K562 (cell line): Measurements from ENCODE around the gene GALNT7. TPM values are rescaled to one million over a fixed set of nuclear protein-coding genes. Genes with fewer than 3 reads are reported as not detected.

Experiments
- ATAC-seq: fragments of 200-7000 bp; cut with Tn5 transposase; 3 replicates; pipeline ENCODE4 v1.9.1; 2020; ENCODE audit warnings: moderate library complexity
- BruUV-seq: library from RNA; stranded (reverse); fragments of 400-500 nt; replicated peaks from 2 replicates; lab custom pipeline; 2021; lab: Mats Ljungman, UMichigan
- CTCF ChIA-PET: fragments of 300-600 bp; formaldehyde crosslinking; extraction: SDS; loops from one replicate; lab custom pipeline; 2021; ENCODE audit warnings: low intra/inter-chr PET ratio; lab: Yijun Ruan, JAX
- POLR2A ChIA-PET: fragments of 300-600, 350-650 bp; sonication (Branson Sonifier 250); formaldehyde crosslinking; extraction: SDS; loops from one replicate; lab custom pipeline; 2021; ENCODE audit warnings: antibody characterized with exemption, inconsistent platforms; lab: Yijun Ruan, JAX
- DNase-seq, 4 experiments: peaks; one replicate each; pipeline versions ENCODE4 v3.0.0 to v3.0.0-alpha.2; 2011 to 2018; ENCODE audit warnings: low spot score in 3 of 4, mixed read lengths in 3 of 4; ENCODE audit errors: extremely low read depth in 1 of 4
- FAIRE-seq: peaks from 2 replicates; lab custom pipeline; 2011; peaks lifted over from hg19 to GRCh38; lab: Jason Lieb, UNC
- H2AFZ ChIP-seq: 2 replicates; pipeline ENCODE4 v1.6.0; 2011; ENCODE audit warnings: low read depth, low read length, control low read depth, inconsistent platforms
- H3K27ac ChIP-seq: fragments of 200-600 bp; 3 replicates; pipeline ENCODE4 v1.8.0; 2011; ENCODE audit warnings: low read depth, mild to moderate bottlenecking, control low read depth, inconsistent platforms, low read length, moderate library complexity, mixed read lengths; ENCODE audit errors: extremely low read depth
- H3K27me3 ChIP-seq, 2 experiments: fragments of 300-600 bp in 1 of 2; 2 replicates in 1 of 2; 3 replicates in 1 of 2; pipeline versions ENCODE4 v1.6.0 to v1.8.0; 2011; ENCODE audit warnings: inconsistent platforms in 2 of 2, low read length in 2 of 2, mild to moderate bottlenecking in 1 of 2, mixed read lengths in 1 of 2, moderate library complexity in 1 of 2; ENCODE audit not compliant: control insufficient read depth in 2 of 2, insufficient read depth in 2 of 2
- H3K36me3 ChIP-seq: fragments of 300-600 bp; 3 replicates; pipeline ENCODE4 v1.8.0; 2011; ENCODE audit warnings: mild to moderate bottlenecking, low read length, inconsistent platforms; ENCODE audit not compliant: control insufficient read depth, insufficient read depth
- H3K4me1 ChIP-seq, 2 experiments: fragments of 200-600 bp in 1 of 2; replicated peaks in 1 of 2; 2 replicates in 1 of 2; 3 replicates in 1 of 2; pipeline versions ENCODE4 v1.5.1 to v1.8.0; 2011; ENCODE audit warnings: inconsistent platforms in 2 of 2, low read length in 2 of 2, mild to moderate bottlenecking in 1 of 2, mixed read lengths in 1 of 2, moderate library complexity in 1 of 2; ENCODE audit not compliant: control insufficient read depth in 2 of 2, insufficient read depth in 2 of 2
- H3K4me2 ChIP-seq: 2 replicates; pipeline ENCODE4 v1.6.1; 2011; ENCODE audit warnings: low read length, control low read depth, inconsistent platforms, mixed read lengths; ENCODE audit not compliant: insufficient read depth
- H3K4me3 ChIP-seq: fragments of 200-600 bp; sonication (generic), shearing (Covaris generic); 2 replicates; pipeline ENCODE4 v1.5.1; 2016; ENCODE audit warnings: control low read depth, inconsistent platforms
- H3K79me2 ChIP-seq: fragments of 200-600 bp; 3 replicates; pipeline ENCODE4 v1.8.0; 2011; ENCODE audit warnings: low read length, inconsistent platforms; ENCODE audit not compliant: control insufficient read depth, insufficient read depth
- H3K9ac ChIP-seq, 2 experiments: 2 replicates each; pipeline versions ENCODE4 v1.6.0 to v1.6.1; 2011; ENCODE audit warnings: low read depth in 2 of 2, low read length in 2 of 2, control low read depth in 1 of 2, inconsistent platforms in 1 of 2, mild to moderate bottlenecking in 1 of 2, mixed read lengths in 1 of 2; ENCODE audit not compliant: insufficient read depth in 1 of 2
- H3K9me1 ChIP-seq: one replicate; pipeline ENCODE4 v1.6.0; 2011; ENCODE audit warnings: inconsistent platforms, mild to moderate bottlenecking, low read length, moderate library complexity; ENCODE audit not compliant: control insufficient read depth, insufficient read depth
- H3K9me3 ChIP-seq: replicated peaks from 2 replicates; pipeline ENCODE4 v1.5.1; 2011; ENCODE audit warnings: low read depth, low read length, inconsistent platforms; ENCODE audit not compliant: control insufficient read depth, insufficient read depth
- H4K20me1 ChIP-seq: replicated peaks from 2 replicates; pipeline ENCODE4 v1.6.1; 2011; ENCODE audit warnings: low read length, inconsistent platforms, mixed read lengths; ENCODE audit not compliant: control insufficient read depth, insufficient read depth
- BCL6 ChIP-seq: fragments of 250-450 bp; sonication (Bioruptor Pico); IDR thresholded peaks from 2 replicates; pipeline ENCODE4 v1.4.0; 2020
- CAMTA2 ChIP-seq: fragments of 250-450 bp; sonication (Bioruptor Pico); conservative IDR thresholded peaks from 2 replicates; pipeline ENCODE4 v1.5.1; 2022
- KAT7 ChIP-seq: sonication (generic); formaldehyde crosslinking; IDR thresholded peaks from 2 replicates; pipeline ENCODE4 v1.8.0; 2022; ENCODE audit warnings: missing genetic modification reagents, mild to moderate bottlenecking, borderline replicate concordance
- MXI1 ChIP-seq: IDR thresholded peaks from 2 replicates; pipeline ENCODE4 v1.6.1; 2011; ENCODE audit warnings: low read depth, mild to moderate bottlenecking, improper control_type of control experiment, low read length
- REST ChIP-seq, 2 experiments: fragments of 450-650 bp; formaldehyde crosslinking in 1 of 2; IDR thresholded peaks; 2 replicates each; pipeline versions ENCODE4 v1.4.0 to v1.6.1; 2014 to 2020; ENCODE audit warnings: mild to moderate bottlenecking in 2 of 2, borderline replicate concordance in 1 of 2, low read depth in 1 of 2
- ZC3H4 ChIP-seq: sonication (generic); formaldehyde crosslinking; IDR thresholded peaks from 2 replicates; pipeline ENCODE4 v1.9.0; 2021; ENCODE audit warnings: missing genetic modification reagents, borderline replicate concordance
- WGBS: fragments of 100-300 bp; shearing (Covaris generic); methylation state at CpG from one replicate; pipeline ENCODE4 v1.1.6; 2016; ENCODE audit warnings: low coverage, mixed read lengths; ENCODE audit not compliant: insufficient coverage; ENCODE audit errors: missing lambda C conversion rate; 5-methylcytosine and 5-hydroxymethylcytosine counted together
- in situ Hi-C: fragments of 300-500 bp; cut with MboI; formaldehyde crosslinking; loops from 4 replicates; pipeline ENCODE4 v1.15.0; 2018; ENCODE audit warnings: inconsistent platforms, mixed read lengths
- intact Hi-C: fragments of 100-400 bp; cut with micrococcal nuclease; formaldehyde crosslinking; loops from 2 replicates; pipeline ENCODE4 v1.14.2; 2022
- polyA plus RNA-seq, 8 experiments: library from polyadenylated mRNA; depleted of rRNA in 4 of 8; stranded (reverse) in 5 of 8; unstranded in 3 of 8; fragments of >200 nt; fragmentation: Nextera tagmentation in 2 of 8; fragmentation: Illumina TruSeq in 1 of 8; extraction: Ambion mirVana in 2 of 8; extraction: Trizol in 1 of 8; gene quantifications; 2 replicates each; pipeline versions ENCODE4 v1.2.1 to v1.2.3, GENCODE V29; 2011 to 2014; ENCODE audit warnings: inconsistent platforms in 1 of 8, missing spikeins in 1 of 8
- total RNA-seq, 7 experiments: library from RNA; depleted of rRNA in 6 of 7; stranded (reverse); fragments of >200 nt in 6 of 7; fragmentation: Illumina TruSeq in 2 of 7; extraction: Trizol in 2 of 7; gene quantifications; 2 replicates each; pipeline versions ENCODE4 v1.2.1 to v1.2.3, GENCODE V29; 2011 to 2021; ENCODE audit warnings: low replicate concordance in 1 of 7

GALNT7 gene
- total and polyA plus RNA-seq, 9 of the 15 experiments (the other 6 are each of a cell fraction or from before 2014, with no cell fraction given): 16.7 to 38.7 (median 31.1) TPM

DNA sequence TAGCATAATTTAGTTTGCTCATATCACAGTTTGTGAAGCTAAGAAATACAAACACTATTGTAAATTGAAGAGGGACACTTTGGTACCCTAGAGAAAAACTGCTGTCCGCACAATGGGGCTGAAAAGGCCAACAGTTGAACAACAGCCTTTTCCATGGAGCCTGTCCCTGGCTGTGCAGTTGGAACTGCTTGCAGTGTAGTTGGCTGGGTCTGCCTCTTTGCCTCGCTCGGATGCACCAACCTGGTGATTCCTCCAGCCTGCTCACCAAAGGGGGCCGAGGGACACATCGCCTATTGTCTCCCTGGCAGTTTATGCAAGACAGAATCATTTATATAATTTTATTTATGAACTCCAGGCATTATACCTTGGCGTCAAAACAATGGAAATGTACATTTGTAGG lies 16.5 kb upstream of the GALNT7 start:
- WGBS: 84% methylated on average over 6 of the region's 6 CpGs
- Histone ChIP-seq H3K9me3 (no peaks in the 10 kb centered on the region), H3K9me1 (no peaks in the 10 kb centered on the region), H3K9ac (no peak overlapping the region), H3K4me3 (no peak overlapping the region), H3K27ac (no peak overlapping the region), H2AFZ (no peak overlapping the region), H3K79me2 (no peaks in the 10 kb centered on the region), H3K4me2 (no peak overlapping the region), H3K27me3 (no peaks in the 10 kb centered on the region), H3K4me1 (peaks cover 0 to 6% of the 10 kb centered on the region in 2 experiments; a peak in 2 of 5 replicates), H3K36me3 (no peaks in the 10 kb centered on the region), H4K20me1 (no peaks in the 10 kb centered on the region)
- FAIRE-seq: no peak
- ChIA-PET CTCF (no interaction called here), POLR2A (interaction anchor here (1.4 kb wide), 1 partner anchor 13 kb away, joined by 3 read pairs; no protein-coding TSS in a partner anchor)
- BruUV-seq: no TSS peak
- TF ChIP-seq REST (IDR thresholded peaks at IDR 0.05; ENCODE audit: borderline replicate concordance) (peak; percentile 36; the same call in 1 of the 2 replicates), REST (CRISPR knock-in tag; IDR thresholded peaks at IDR 0.05; ENCODE audit: low read depth) (no peak), CAMTA2 (no peak), BCL6 (no peak), ZC3H4 (CRISPR knock-in tag) (no peak), MXI1 (no peak), KAT7 (CRISPR knock-in tag) (no peak)
- no peak for DNase-seq
- ATAC-seq: no peak
- in situ Hi-C loops (no loop called here), intact Hi-C loops (no loop called here)
